Amniotic stem cell (primary cell): Measurements from ENCODE around the gene SESN2.

ENCODE experiments used
- DNase-seq: peaks from one replicate; lab custom pipeline; 2025; lab: John Stamatoyannopoulos, UW

Gene SESN2

GRCh38 chr1:28329395-28330153 is 70.3 kb downstream of the SESN2 start:
- no peak for DNase-seq
